Heart left ventricle (tissue), 13 donors: ENCODE data around the gene CCL17.

Experiments used
- CTCF ChIP-seq, 12 donors: fragments of 200-600 bp; sonication (generic) in 4 of 12; IDR thresholded peaks; one replicate each; pipeline versions ENCODE4 v1.5.0 to v1.8.0; 2018 to 2022; ENCODE audit warnings: antibody characterized with exemption in 12 of 12, mild to moderate bottlenecking in 5 of 12
- POLR2A ChIP-seq, 2 donors: fragments of 450-650 bp; IDR thresholded peaks; one replicate each; pipeline ENCODE4 v1.6.1; 2017; ENCODE audit warnings: antibody characterized with exemption in 2 of 2, mild to moderate bottlenecking in 2 of 2, moderate library complexity in 2 of 2
- donor health status: ischemic (EF 13 %, LVEDD 7.1; RV severe dilation, severe dysfunction).
- donor health status: DM: no; HTN: yes; CAD: no.
- donor health status: DM: no; HTN: no; CAD: no.
- donor health status: ischemic (EF 25% LVEDD 6.9; RV normal size, moderate dysfunction).
- donor health status: ischemic (EF 25% LVEDD 5.7; RV mildly dilated, moderate dysfunction).
- donor health status: ischemic (EF 35%, LVEDD 5.7; RV mildly dilated, moderate dysfunction).
- donor health status: nonischemic (EF 11% LVEDD 7.7; RV severe dilation, severe dysfunction).
- donor health status: DM: yes; HTN: yes; CAD: no.
- donor health status: PGD.
- donor health status: ischemic (EF 29% LVEDD 5.4; RV normal size, mild dysfunction).
- donor health status: nonischemic (EF 23%, LVEDD 6.1; RV moderate dilation, normal function).

- TF ChIP-seq CTCF (IDR thresholded peaks at IDR 0.05) (peak; percentile 48 to 80 (median 62)), POLR2A (IDR thresholded peaks at IDR 0.05) (no peak)
These were observed 17.7 kb downstream of the CCL17 start for GRCh38 chr16:57422026-57422944.
